Activated naive CD4-positive, alpha-beta T cell treated with anti-CD3 and anti-CD28 coated beads, Interleukin-2, amount 10 ng/mL, durations not matched to agents 7 days and 5 days (primary cell): Measurements from ENCODE around the gene ALKBH6.

Experiments used
- CTCF ChIA-PET: fragments of 350-600 bp; sonication (Branson Sonifier 250); formaldehyde crosslinking; loops from one replicate; lab custom pipeline; 2021; ENCODE audit warnings: antibody characterized with exemption; lab: Charles Lee
- DNase-seq: peaks from one replicate; pipeline ENCODE4 v3.0.0-alpha.2; 2020
- H3K27ac Mint-ChIP-seq: one replicate; pipeline ENCODE4 v1.8.0; 2021; ENCODE audit warnings: mild to moderate bottlenecking, moderate library complexity, mixed read lengths
- H3K27me3 Mint-ChIP-seq: one replicate; pipeline ENCODE4 v1.8.0; 2021; ENCODE audit warnings: mild to moderate bottlenecking, mixed read lengths
- H3K36me3 Mint-ChIP-seq: one replicate; pipeline ENCODE4 v1.8.0; 2021; ENCODE audit warnings: mixed read lengths
- H3K4me1 Mint-ChIP-seq: one replicate; pipeline ENCODE4 v1.8.0; 2021; ENCODE audit warnings: mixed read lengths
- H3K4me3 Mint-ChIP-seq: one replicate; pipeline ENCODE4 v1.8.0; 2021; ENCODE audit warnings: mild to moderate bottlenecking, moderate library complexity, mixed read lengths
- H3K9me3 Mint-ChIP-seq: one replicate; pipeline ENCODE4 v1.8.0; 2021; ENCODE audit warnings: mixed read lengths

The ALKBH6 gene

DNA sequence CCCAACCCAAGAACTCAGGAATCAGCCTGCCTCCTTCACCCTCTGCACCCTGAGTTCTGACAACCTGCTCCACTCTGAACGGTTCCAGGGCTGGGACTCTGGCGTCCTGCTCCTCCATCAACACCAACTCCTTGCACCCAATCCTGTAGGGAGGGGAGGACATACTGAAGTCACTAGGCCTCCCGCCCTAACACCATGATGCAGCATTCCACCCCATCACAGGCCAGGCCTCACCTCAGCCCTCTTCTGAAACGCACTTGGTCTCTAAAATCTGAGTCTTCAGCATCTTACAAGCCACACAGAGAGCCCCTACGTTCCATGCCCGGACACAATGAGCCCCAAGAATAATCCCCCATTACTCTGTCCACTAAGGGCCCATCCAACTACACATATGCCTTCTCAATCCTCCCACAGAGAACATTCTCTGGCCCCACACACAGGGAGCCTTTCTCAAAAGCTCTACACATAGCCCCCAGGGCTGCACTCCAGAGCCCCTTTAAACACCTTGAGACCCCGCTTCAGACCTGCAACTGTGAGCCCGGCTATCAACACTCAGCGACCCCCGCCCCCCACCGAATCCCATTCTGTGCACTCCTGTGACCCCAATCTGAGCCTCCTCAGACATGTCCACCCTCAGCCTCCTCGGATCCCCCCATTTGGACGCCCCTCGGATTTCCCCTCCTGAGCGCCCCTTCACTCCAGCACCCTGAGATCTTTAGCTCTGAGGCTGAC, 567 bp downstream of the ALKBH6 start:
- Mint-ChIP-seq H3K27ac (peak overlapping the region; percentile 89), H3K4me1 (peaks cover 48% of the 10 kb centered on the region), H3K36me3 (peaks cover 10% of the 10 kb centered on the region), H3K4me3 (peak overlapping the region; percentile 96), H3K27me3 (no peaks in the 10 kb centered on the region), H3K9me3 (no peaks in the 10 kb centered on the region)
- no peak for DNase-seq
- CTCF ChIA-PET, result interaction anchor here (1.0 kb wide), 1 partner anchor 55 kb away, joined by 4 read pairs; no protein-coding TSS in a partner anchor

DNA sequence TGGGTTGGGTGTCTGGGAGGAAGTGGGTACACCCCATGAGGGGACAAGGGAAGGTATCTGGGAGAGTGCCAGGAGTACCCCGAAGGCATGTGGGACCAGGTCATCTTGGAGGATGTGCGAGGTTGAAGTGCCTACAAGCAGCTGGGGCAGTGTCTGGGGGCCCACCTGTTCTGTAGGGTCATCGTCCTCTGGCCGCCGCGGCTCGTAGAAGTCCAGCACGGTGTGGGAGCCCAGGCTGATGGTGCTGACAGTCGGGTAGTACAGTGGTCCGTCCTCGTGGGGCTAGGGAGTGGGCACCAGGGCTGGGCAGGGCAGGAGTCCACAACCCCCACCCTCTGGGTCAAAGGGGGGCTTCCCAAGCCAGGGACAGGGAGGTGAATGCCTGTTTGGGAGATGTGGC, 3.6 kb downstream of the ALKBH6 start:
- CTCF ChIA-PET, result no interaction called here
- H3K4me3 Mint-ChIP-seq, result no peak overlapping the region
- no peaks in the 10 kb centered on the region for H3K27me3 Mint-ChIP-seq
- peaks cover 10% of the 10 kb centered on the region for H3K36me3 Mint-ChIP-seq
- no peak for DNase-seq
- H3K4me1 Mint-ChIP-seq, result peaks cover 41% of the 10 kb centered on the region
- no peaks in the 10 kb centered on the region for H3K9me3 Mint-ChIP-seq
- H3K27ac Mint-ChIP-seq, result no peak overlapping the region

DNA sequence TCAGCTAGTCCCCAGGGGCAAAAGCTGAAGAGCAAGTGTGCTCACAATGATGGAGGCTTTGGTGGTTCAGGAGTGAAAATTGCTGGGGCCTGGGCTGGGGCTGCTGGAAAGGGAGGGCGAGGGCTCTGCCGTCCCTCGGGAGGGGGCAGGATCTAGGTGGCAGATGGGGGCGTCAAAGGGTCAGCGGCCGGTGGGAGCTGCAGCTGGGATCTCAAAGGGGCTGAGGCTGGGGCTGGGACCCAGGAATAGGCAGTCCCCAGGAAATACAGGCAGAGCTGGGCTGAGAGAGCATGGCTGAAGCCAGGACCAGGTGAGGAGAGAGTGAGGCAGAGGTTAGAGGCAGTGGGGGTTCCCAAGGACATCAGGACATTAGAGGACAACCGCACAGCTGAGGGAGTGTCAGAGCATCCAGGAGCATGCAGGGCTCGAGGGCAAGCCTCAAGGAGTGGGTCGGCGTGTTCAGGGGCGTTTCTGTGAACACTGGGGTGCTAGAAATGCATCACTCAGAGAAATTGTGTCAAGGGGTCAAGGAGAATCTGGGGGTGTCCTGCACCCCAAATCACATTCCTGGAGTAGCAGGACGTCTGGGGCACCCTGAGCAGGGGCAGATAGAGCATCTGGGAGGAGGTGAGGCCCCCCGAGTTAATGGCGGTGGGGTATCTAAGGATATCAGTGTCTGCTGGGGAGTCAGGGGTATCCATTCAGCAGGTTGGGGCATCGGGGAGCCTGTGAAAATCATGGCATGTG, 4.2 kb downstream of the ALKBH6 start:
- CTCF ChIA-PET, result no interaction called here
- Mint-ChIP-seq H3K4me1 (peaks cover 35% of the 10 kb centered on the region), H3K36me3 (peaks cover 10% of the 10 kb centered on the region), H3K27ac (peak overlapping the region; percentile 75), H3K9me3 (no peaks in the 10 kb centered on the region), H3K27me3 (no peaks in the 10 kb centered on the region), H3K4me3 (peak overlapping the region; percentile 53)
- DNase-seq, result no peak

DNA sequence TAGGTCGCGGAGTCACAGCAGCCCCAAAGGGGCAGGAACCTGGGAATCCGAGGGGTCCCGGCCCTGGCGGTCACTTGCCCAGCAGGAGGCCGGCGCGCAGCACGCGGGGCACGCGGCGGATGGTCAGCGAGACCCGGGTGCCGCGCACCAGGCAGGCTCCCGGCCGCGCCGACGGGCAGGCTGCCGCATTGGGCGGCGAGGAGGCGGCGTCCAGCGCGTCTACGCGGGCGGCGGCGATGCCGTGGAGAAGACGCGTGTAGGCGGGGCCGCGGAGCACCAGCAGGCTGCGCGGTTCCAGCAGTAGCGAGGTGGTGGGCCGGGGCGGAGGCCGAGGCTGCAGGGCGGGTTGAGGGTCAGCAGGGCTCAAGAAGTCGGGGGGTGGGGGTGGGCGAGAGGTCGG, 4.8 kb downstream of the ALKBH6 start:
- Mint-ChIP-seq H3K9me3 (no peaks in the 10 kb centered on the region), H3K4me1 (peaks cover 29% of the 10 kb centered on the region), H3K27ac (no peak overlapping the region), H3K4me3 (peak overlapping the region; percentile 53), H3K27me3 (no peaks in the 10 kb centered on the region), H3K36me3 (peaks cover 10% of the 10 kb centered on the region)
- DNase-seq, result peak; percentile 66
- CTCF ChIA-PET, result interaction anchor here (0.8 kb wide), 1 partner anchor 15 kb away, joined by 3 read pairs; the partner anchor contains the start of gene SDHAF1

DNA sequence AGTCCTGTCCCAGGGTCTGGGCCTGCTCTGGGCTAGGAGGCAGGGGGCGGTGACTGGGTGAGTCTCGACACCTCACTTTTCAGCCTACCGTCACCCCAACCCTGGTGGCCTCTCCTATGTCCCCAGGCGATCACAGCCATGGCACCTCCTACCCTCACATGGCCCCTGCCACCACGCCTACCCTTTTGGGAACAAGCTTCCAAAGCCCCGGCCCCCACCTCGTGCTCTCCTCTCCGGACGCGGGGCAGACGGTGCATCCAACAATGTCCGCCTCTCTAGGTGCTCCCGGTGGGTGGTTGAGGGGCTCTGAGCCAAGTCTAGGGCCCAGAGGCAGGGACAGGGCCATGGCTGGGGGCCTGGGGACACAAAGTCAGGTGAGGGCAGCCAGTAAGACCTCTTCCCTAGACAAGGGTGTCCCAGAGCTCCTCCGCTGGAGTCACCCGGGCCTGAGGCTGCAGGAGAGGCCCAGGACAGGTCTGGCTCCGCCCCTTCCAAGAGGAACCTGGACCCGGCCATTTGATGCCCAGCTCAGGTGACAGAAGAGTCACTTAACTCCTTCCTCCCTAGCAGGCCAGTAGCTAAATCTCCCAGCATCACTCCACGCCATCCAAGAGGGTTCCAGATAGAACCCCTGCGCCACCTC, 5.6 kb downstream of the ALKBH6 start, which contains the start of gene SYNE4:
Gene SYNE4, minus strand, starts transcription at position 478 of the 643 bp plus-strand sequence. Its CDS starts 132 bp downstream, at position 346.
- no peaks in the 10 kb centered on the region for H3K9me3 Mint-ChIP-seq
- CTCF ChIA-PET, result interaction anchor here (0.8 kb wide), 1 partner anchor 14 kb away, joined by 3 read pairs; the partner anchor contains the start of gene SDHAF1
- peaks cover 8% of the 10 kb centered on the region for H3K36me3 Mint-ChIP-seq
- peak within 1 kb of the TSS; percentile 53 for H3K4me3 Mint-ChIP-seq
- no peaks in the 10 kb centered on the region for H3K27me3 Mint-ChIP-seq
- peaks cover 21% of the 10 kb centered on the region for H3K4me1 Mint-ChIP-seq
- H3K27ac Mint-ChIP-seq, result peak within 1 kb of the TSS; percentile 75
- no peak for DNase-seq

DNA sequence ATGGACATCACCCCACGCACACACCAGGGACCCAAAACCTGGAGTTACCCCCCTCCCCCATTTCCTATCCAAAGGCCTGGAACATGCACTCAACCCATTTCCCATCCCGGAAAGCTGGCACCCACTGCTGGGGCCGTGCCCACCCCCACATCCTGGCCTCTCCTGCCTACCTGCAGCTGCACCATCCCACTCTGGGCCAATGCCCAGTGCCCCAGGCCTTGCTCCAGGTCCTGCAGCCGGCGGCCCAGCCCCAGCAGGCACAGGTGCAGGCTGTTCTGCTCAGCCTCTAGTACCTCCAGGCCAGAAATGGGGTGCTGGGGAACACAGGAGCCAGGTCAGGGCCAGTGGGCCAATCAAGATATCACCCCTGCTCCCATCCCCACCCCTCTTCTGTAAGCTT, 7.1 kb downstream of the ALKBH6 start:
- peaks cover 13% of the 10 kb centered on the region for H3K36me3 Mint-ChIP-seq
- peaks cover 16% of the 10 kb centered on the region for H3K4me1 Mint-ChIP-seq
- H3K27ac Mint-ChIP-seq, result no peak overlapping the region
- H3K9me3 Mint-ChIP-seq, result no peaks in the 10 kb centered on the region
- CTCF ChIA-PET, result interaction anchor here (1.1 kb wide), 1 partner anchor 128 kb away, joined by 3 read pairs; no protein-coding TSS in a partner anchor
- no peak overlapping the region for H3K4me3 Mint-ChIP-seq
- no peak for DNase-seq
- H3K27me3 Mint-ChIP-seq, result no peaks in the 10 kb centered on the region

DNA sequence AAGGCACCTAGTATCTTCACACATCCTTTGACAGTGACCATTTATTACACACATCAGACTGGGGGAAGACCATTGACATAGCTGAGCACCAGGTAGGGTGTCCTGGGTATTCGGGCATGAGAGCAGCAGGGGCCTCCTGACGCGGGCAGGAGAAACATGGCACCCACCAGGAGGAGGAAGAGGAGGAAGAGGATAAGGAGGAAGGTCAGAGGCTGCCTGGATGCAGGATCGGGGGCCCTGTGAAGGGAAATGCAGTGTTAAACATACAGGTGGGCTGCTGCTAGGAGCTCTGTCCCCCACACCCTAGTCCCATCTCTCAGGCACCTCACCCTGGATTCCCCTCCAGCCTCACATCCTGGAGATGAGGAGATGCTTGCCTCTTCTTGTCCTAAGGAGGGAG, 10.7 kb downstream of the ALKBH6 start:
- H3K27ac Mint-ChIP-seq, result no peak overlapping the region
- peaks cover 9% of the 10 kb centered on the region for H3K4me1 Mint-ChIP-seq
- CTCF ChIA-PET, result interaction anchor here (1.2 kb wide), 1 partner anchor 9 kb away, joined by 3 read pairs; no protein-coding TSS in a partner anchor
- peaks cover 19% of the 10 kb centered on the region for H3K36me3 Mint-ChIP-seq
- H3K4me3 Mint-ChIP-seq, result no peak overlapping the region
- H3K27me3 Mint-ChIP-seq, result no peaks in the 10 kb centered on the region
- no peaks in the 10 kb centered on the region for H3K9me3 Mint-ChIP-seq
- DNase-seq, result no peak

DNA sequence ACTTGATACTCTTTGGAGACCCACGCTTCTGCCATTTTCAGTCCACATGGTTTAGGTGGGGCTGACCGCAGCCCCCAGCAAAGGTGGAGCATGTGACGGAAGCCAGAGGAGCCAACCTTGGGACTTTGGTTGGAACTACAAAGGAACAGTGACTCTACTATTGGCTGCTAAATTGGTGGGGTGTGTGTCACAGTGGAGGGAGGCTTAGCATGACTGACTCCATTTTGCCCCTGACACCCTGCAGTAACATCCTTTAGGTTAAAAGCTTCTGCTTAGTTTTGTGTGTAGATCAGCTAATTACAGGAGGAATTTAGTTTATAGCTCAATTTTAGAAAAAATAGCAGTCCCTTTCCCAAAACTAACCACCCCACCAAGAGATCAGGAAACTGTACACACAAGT, 12.4 kb downstream of the ALKBH6 start:
- Mint-ChIP-seq H3K27me3 (no peaks in the 10 kb centered on the region), H3K4me1 (peaks cover 18% of the 10 kb centered on the region), H3K4me3 (no peak overlapping the region), H3K27ac (no peak overlapping the region), H3K36me3 (peaks cover 25% of the 10 kb centered on the region), H3K9me3 (no peaks in the 10 kb centered on the region)
- no peak for DNase-seq
- CTCF ChIA-PET, result no interaction called here

DNA sequence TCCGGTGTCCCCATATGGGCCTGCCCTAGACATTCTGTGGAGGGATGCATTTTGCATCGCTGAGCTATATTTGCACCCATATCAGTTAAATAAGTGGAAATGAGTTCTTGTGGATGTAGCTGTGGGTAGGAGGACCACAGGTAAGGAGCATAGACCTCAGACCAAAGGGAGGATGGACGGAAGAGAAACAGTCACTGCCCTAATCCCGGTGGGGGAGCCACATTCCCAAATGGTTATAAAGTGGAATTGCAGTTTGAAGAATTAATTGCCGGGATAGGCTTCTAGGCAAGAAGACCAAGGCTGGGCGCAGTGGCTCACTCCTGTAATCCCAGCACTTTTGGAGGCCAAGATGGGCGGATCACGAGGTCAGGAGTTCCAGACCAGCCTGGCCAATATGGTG, 17.2 kb downstream of the ALKBH6 start:
- Mint-ChIP-seq H3K9me3 (no peaks in the 10 kb centered on the region), H3K4me3 (peak overlapping the region; percentile 85), H3K36me3 (peaks cover 31% of the 10 kb centered on the region), H3K27ac (no peak overlapping the region), H3K4me1 (peaks cover 34% of the 10 kb centered on the region), H3K27me3 (no peaks in the 10 kb centered on the region)
- CTCF ChIA-PET, result interaction anchor here (1.1 to 1.4 kb wide), 2 partner anchors 38 to 48 kb away, joined by 3 read pairs; no protein-coding TSS in a partner anchor
- DNase-seq, result no peak

DNA sequence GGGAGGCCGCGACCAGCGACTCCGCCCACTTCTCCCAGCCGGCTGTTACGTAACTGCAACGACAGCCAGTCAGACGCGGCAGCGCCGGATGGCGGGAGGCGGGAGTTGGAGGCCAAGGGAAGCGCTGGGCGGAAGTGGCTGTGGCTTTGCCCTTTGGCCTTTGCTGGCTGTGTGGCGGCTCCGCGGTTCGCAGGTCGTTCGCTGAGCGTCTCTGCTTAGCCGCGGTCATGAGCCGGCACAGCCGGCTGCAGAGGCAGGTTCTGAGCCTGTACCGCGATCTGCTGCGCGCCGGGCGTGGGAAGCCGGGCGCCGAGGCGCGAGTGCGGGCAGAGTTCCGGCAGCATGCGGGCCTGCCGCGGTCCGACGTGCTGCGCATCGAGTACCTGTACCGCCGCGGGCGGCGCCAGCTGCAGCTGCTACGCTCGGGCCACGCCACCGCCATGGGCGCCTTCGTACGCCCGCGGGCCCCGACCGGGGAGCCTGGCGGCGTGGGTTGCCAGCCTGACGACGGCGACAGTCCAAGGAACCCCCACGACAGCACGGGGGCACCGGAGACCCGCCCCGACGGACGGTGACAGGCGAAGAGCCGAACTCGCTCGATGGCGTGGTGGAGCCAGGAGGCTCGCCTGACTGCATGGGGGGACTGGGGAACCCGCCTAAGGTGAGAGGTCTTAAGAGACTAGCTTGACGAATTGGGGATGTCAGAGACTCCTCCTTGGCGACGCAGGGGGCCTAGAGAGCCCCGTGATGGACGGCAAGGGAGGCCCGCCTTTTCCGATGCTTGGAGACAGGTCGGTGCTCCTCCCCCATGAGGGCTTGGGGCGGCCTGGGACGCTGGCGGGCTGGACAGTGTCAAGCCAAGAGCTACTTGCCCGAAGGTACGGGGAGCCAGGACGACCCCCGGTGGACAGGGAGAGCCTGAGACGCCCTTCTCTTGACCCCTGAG, 18.7 kb downstream of the ALKBH6 start, which contains the start of gene SDHAF1:
Gene SDHAF1, plus strand, starts transcription at position 141 of the 946 bp plus-strand sequence. Its CDS starts 87 bp downstream, at position 228.
- Mint-ChIP-seq H3K36me3 (peaks cover 20% of the 10 kb centered on the region), H3K9me3 (no peaks in the 10 kb centered on the region), H3K4me1 (peaks cover 34% of the 10 kb centered on the region), H3K27me3 (peaks cover 6% of the 10 kb centered on the region), H3K27ac (peak within 1 kb of the TSS; percentile 86), H3K4me3 (peak within 1 kb of the TSS; percentile 85)
- peak; percentile 97 for DNase-seq
- CTCF ChIA-PET, result interaction anchor here (0.6 to 1.0 kb wide), 3 partner anchors 8 to 58 kb away, joined by 3 read pairs; partner anchors contain the start of gene SYNE4

DNA sequence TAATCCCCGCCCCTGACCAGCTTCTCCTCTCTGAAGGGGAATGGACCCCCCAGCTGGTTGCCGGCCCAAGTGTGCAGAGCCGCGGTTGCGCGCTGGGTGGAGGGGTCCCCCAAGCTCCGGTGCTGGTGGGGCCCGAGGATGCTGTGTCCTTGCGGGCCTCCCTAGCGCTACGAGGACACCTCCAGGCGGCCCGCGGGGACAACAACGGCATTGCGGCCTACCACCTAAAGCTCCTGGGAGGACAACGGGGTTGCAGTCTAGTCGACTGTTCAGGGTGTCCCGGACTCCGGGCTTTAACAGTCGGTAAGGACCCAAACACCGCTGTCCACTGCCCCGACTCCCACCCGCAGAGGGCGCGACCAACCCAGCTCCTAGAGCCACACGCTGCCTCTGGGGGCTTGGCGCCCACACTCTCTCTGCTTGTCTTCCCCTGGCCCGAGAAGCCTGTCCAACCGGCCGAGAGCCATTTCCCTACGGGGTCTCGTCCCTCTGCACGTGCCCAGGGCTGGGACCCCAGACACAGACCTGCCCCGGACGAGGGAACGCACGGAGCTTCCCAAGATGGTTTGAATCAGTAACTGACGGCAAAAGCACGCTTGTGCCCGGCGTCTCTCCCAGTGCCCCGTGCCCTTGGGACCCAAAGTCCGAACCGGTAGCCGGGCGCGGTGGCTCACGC, 20.0 kb downstream of the ALKBH6 start:
- H3K36me3 Mint-ChIP-seq, result peaks cover 19% of the 10 kb centered on the region
- peak overlapping the region; percentile 62 for H3K27ac Mint-ChIP-seq
- peaks cover 18% of the 10 kb centered on the region for H3K27me3 Mint-ChIP-seq
- CTCF ChIA-PET, result interaction anchor here (0.8 to 1.8 kb wide), 4 partner anchors 9 to 42 kb away, joined by 3 to 7 read pairs (median 4); partner anchors contain the start of gene SYNE4
- peak overlapping the region; percentile 85 for H3K4me3 Mint-ChIP-seq
- H3K4me1 Mint-ChIP-seq, result peaks cover 29% of the 10 kb centered on the region
- peak; percentile 38 for DNase-seq
- no peaks in the 10 kb centered on the region for H3K9me3 Mint-ChIP-seq

DNA sequence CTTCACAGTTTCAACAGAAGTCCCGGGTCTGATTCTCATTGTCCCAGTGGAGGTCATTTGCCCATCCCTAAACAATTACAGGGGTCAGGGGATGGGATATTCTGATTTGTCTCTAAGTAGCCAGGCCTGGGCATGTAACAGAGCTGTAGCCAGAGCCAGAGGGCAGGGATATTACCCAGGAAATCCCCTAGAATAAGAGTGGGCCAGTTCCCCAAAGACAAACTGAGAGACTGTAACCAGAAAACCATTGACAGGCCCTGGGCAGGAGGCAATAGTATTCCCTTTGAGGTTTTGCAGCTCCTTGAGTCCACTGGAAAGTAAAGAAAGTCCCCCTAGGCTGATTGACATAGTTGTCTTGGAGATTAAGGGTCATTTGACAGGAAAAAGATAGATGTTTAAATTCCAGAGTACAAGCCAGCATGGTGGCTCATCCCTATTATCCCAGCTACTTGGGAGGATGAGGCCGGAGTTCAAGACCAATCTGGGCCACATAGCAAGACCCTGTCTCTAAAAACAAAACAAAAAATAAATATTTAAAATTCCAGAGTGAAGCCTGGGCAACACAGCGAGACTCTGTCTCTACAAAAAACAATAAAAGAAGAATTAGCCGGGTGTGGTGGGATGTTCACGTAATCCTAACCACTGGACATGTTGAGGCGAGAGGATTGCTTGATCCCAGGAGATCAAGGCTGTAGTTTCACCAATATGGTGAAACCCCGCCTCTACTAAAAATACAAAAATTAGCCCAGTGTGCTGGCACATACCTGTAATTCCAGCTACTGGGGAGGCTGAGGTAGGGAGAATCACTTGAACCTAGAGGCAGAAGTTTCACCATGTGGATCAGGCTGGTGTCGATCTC, 20.9 kb downstream of the ALKBH6 start:
- H3K4me3 Mint-ChIP-seq, result no peak overlapping the region
- CTCF ChIA-PET, result interaction anchor here (0.9 to 1.9 kb wide), 4 partner anchors 35 to 62 kb away, joined by 3 to 7 read pairs (median 4); no protein-coding TSS in a partner anchor
- peaks cover 27% of the 10 kb centered on the region for H3K4me1 Mint-ChIP-seq
- H3K36me3 Mint-ChIP-seq, result peaks cover 17% of the 10 kb centered on the region
- peaks cover 27% of the 10 kb centered on the region for H3K27me3 Mint-ChIP-seq
- DNase-seq, result no peak
- H3K9me3 Mint-ChIP-seq, result peaks cover 3% of the 10 kb centered on the region
- no peak overlapping the region for H3K27ac Mint-ChIP-seq
